Neural cell (in vitro differentiated cells): ENCODE data around the gene DCDC2. TPM values are rescaled to one million over a fixed set of nuclear protein-coding genes. Genes with fewer than 3 reads are reported as not detected.

Source experiments
- H2AFZ ChIP-seq: fragments of 200-600, 300-800 bp; sonication (generic), shearing (Covaris generic); 2 replicates; pipeline ENCODE4 v1.6.0; 2014; ENCODE audit warnings: low read depth, mild to moderate bottlenecking, antibody characterized with exemption, low read length, moderate library complexity
- H3F3A ChIP-seq: fragments of 200-600 bp; shearing (Covaris generic); 2 replicates; pipeline ENCODE4 v1.6.1; 2016; ENCODE audit warnings: mild to moderate bottlenecking, moderate library complexity, mixed read lengths, antibody characterized with exemption, low read length; ENCODE audit not compliant: insufficient read depth, poor library complexity, severe bottlenecking
- H3K27ac ChIP-seq: fragments of 200-600, 300-800 bp; sonication (generic), shearing (Covaris generic); 2 replicates; pipeline ENCODE4 v1.5.1; 2014; ENCODE audit warnings: mild to moderate bottlenecking, low read length, moderate library complexity
- H3K27me3 ChIP-seq: fragments of 300-800, 200-600 bp; sonication (generic), shearing (Covaris generic); 2 replicates; pipeline ENCODE4 v1.6.0; 2014; ENCODE audit warnings: mild to moderate bottlenecking, low read depth, low read length, moderate library complexity; ENCODE audit not compliant: insufficient read depth
- H3K36me3 ChIP-seq: fragments of 300-800, 200-600 bp; sonication (generic), shearing (Covaris generic); 2 replicates; pipeline ENCODE4 v1.5.1; 2014; ENCODE audit warnings: mild to moderate bottlenecking, antibody characterized with exemption, low read length, moderate library complexity; ENCODE audit not compliant: insufficient read depth
- H3K4me2 ChIP-seq: fragments of 300-800, 200-600 bp; sonication (generic), shearing (Covaris generic); 2 replicates; pipeline ENCODE4 v1.6.0; 2014; ENCODE audit warnings: mild to moderate bottlenecking, low read length
- H3K4me3 ChIP-seq: fragments of 300-800, 200-600 bp; sonication (generic), shearing (Covaris generic); 2 replicates; pipeline ENCODE4 v1.5.1; 2014; ENCODE audit warnings: mild to moderate bottlenecking, low read length, moderate library complexity
- H3K79me2 ChIP-seq: fragments of 200-600 bp; shearing (Covaris generic); replicated peaks from 2 replicates; pipeline ENCODE4 v1.6.0; 2014; ENCODE audit warnings: mild to moderate bottlenecking, low read length, moderate library complexity; ENCODE audit not compliant: insufficient read depth
- H3K9ac ChIP-seq: fragments of 300-800, 200-600 bp; sonication (generic), shearing (Covaris generic); 2 replicates; pipeline ENCODE4 v1.6.1; 2016; ENCODE audit warnings: mild to moderate bottlenecking, low read length, mixed read lengths
- H3K9me2 ChIP-seq: fragments of 200-600 bp; shearing (Covaris generic); 2 replicates; pipeline ENCODE4 v1.6.1; 2016; ENCODE audit warnings: mild to moderate bottlenecking, low read length, mixed read lengths; ENCODE audit not compliant: insufficient read depth
- H3K9me3 ChIP-seq: fragments of 200-600, 300-800 bp; sonication (generic), shearing (Covaris generic); 2 replicates; pipeline ENCODE4 v1.6.1; 2016; ENCODE audit warnings: mild to moderate bottlenecking, mixed run types, low read length, moderate library complexity, mixed read lengths
- H4K20me1 ChIP-seq: fragments of 200-600 bp; shearing (Covaris generic); 2 replicates; pipeline ENCODE4 v1.6.1; 2016; ENCODE audit warnings: mild to moderate bottlenecking, mixed run types; ENCODE audit not compliant: insufficient read depth
- CTCF ChIP-seq: fragments of 450-650 bp; IDR thresholded peaks from 2 replicates; pipeline ENCODE4 v1.5.1; 2014; ENCODE audit warnings: antibody characterized with exemption, mild to moderate bottlenecking, moderate library complexity; ENCODE audit not compliant: poor library complexity, severe bottlenecking
- EP300 ChIP-seq: fragments of 450-650 bp; conservative IDR thresholded peaks from 2 replicates; pipeline ENCODE4 v1.6.1; 2014; ENCODE audit warnings: antibody characterized with exemption, mild to moderate bottlenecking, moderate library complexity; ENCODE audit not compliant: poor library complexity, severe bottlenecking
- EZH2 ChIP-seq: fragments of 200-600, 300-800 bp; shearing (Covaris generic), sonication (generic); IDR thresholded peaks from 2 replicates; pipeline ENCODE4 v1.6.1; 2014; ENCODE audit warnings: antibody characterized with exemption, low read length, borderline replicate concordance, mild to moderate bottlenecking; ENCODE audit not compliant: insufficient read depth, poor library complexity, severe bottlenecking
- MXI1 ChIP-seq: fragments of 450-650 bp; conservative IDR thresholded peaks from 2 replicates; pipeline ENCODE4 v1.6.1; 2014; ENCODE audit warnings: antibody characterized with exemption, mild to moderate bottlenecking; ENCODE audit not compliant: poor library complexity, severe bottlenecking
- POLR2AphosphoS5 ChIP-seq: IDR thresholded peaks from 2 replicates; pipeline ENCODE4 v1.6.1; 2012
- RAD21 ChIP-seq: fragments of 450-650 bp; conservative IDR thresholded peaks from 2 replicates; pipeline ENCODE4 v1.6.1; 2014; ENCODE audit warnings: antibody characterized with exemption, mild to moderate bottlenecking, moderate library complexity
- REST ChIP-seq: IDR thresholded peaks from 2 replicates; pipeline ENCODE4 v1.6.1; 2012; ENCODE audit warnings: borderline replicate concordance
- SMC3 ChIP-seq: fragments of 450-650 bp; conservative IDR thresholded peaks from 2 replicates; pipeline ENCODE4 v1.6.1; 2014; ENCODE audit warnings: antibody characterized with exemption, mild to moderate bottlenecking, moderate library complexity; ENCODE audit not compliant: poor library complexity
- TAF1 ChIP-seq: IDR thresholded peaks from 2 replicates; pipeline ENCODE4 v1.6.1; 2012; ENCODE audit warnings: low read depth
- polyA plus RNA-seq: library from polyadenylated mRNA; depleted of rRNA; stranded (reverse); fragments of >200 nt; gene quantifications from 2 replicates; pipeline ENCODE4 v1.2.3, GENCODE V29; 2014

The DCDC2 gene
- polyA plus RNA-seq, 1 donor from 2014 or later = 0.57 TPM

GRCh38 chr6:24149836-24150235 lies 208.0 kb downstream of the DCDC2 start:
- TF ChIP-seq EP300 (no peak), CTCF (no peak), TAF1 (no peak), RAD21 (no peak), REST (no peak), SMC3 (no peak), POLR2AphosphoS5 (no peak)
- no peak overlapping the region for H3K9ac ChIP-seq
- no peaks in the 10 kb centered on the region for H4K20me1 ChIP-seq
- no peak overlapping the region for H2AFZ ChIP-seq
- H3K36me3 ChIP-seq = no peaks in the 10 kb centered on the region
- no peaks in the 10 kb centered on the region for H3K27me3 ChIP-seq
- H3K4me2 ChIP-seq = no peak overlapping the region
- no peaks in the 10 kb centered on the region for H3K9me3 ChIP-seq
- H3F3A ChIP-seq = peaks cover 4% of the 10 kb centered on the region
- no peak overlapping the region for H3K27ac ChIP-seq
- H3K9me2 ChIP-seq = no peaks in the 10 kb centered on the region
- no peak overlapping the region for H3K4me3 ChIP-seq
- H3K79me2 ChIP-seq = no peaks in the 10 kb centered on the region

- Histone ChIP-seq H3K4me2 (no peak overlapping the region), H2AFZ (no peak overlapping the region), H3F3A (peaks cover 4% of the 10 kb centered on the region), H3K27me3 (no peaks in the 10 kb centered on the region), H3K4me3 (no peak overlapping the region), H3K36me3 (no peaks in the 10 kb centered on the region), H3K79me2 (no peaks in the 10 kb centered on the region), H3K9ac (no peak overlapping the region), H3K27ac (no peak overlapping the region), H3K9me3 (no peaks in the 10 kb centered on the region), H3K9me2 (no peaks in the 10 kb centered on the region), H4K20me1 (no peaks in the 10 kb centered on the region)
- no peak for TF ChIP-seq POLR2AphosphoS5
These were observed 208.6 kb downstream of the DCDC2 start for GRCh38 chr6:24149296-24149695.

- Histone ChIP-seq H3K9me3 (no peaks in the 10 kb centered on the region), H3K79me2 (no peaks in the 10 kb centered on the region), H3K9ac (no peak overlapping the region), H3K4me2 (no peak overlapping the region), H3K27ac (no peak overlapping the region), H3F3A (peaks cover 4% of the 10 kb centered on the region), H4K20me1 (no peaks in the 10 kb centered on the region), H3K36me3 (no peaks in the 10 kb centered on the region), H3K4me3 (no peak overlapping the region), H3K27me3 (no peaks in the 10 kb centered on the region), H3K9me2 (no peaks in the 10 kb centered on the region), H2AFZ (no peak overlapping the region)
- no peak for TF ChIP-seq CTCF
- no peak for TF ChIP-seq EP300
- TF ChIP-seq POLR2AphosphoS5 = no peak
- no peak for TF ChIP-seq MXI1
- TF ChIP-seq SMC3 = no peak
- TF ChIP-seq REST = no peak
- no peak for TF ChIP-seq TAF1
- no peak for TF ChIP-seq RAD21
- TF ChIP-seq EZH2 = no peak
These were observed 209.2 kb downstream of the DCDC2 start for GRCh38 chr6:24148684-24149083.
